Measurements from ENCODE around the gene FOXC1. TPM values are rescaled to one million over a fixed set of nuclear protein-coding genes. Genes with fewer than 3 reads are reported as not detected.

The FOXC1 gene
- total RNA-seq, 4 donors from 2014 or later: 0.75 to 0.96 (median 0.79) TPM

- no peaks in the 10 kb centered on the region for H3K4me1 ChIP-seq
- no peak for TF ChIP-seq EP300 (IDR thresholded peaks at IDR 0.05; ENCODE audit: low read depth)
- TF ChIP-seq POLR2AphosphoS5 (IDR thresholded peaks at IDR 0.05): no peak
- no peak for TF ChIP-seq POLR2A (IDR thresholded peaks at IDR 0.05)
- DNase-seq: no peak
- 74% methylated on average over 19 of the region's 20 CpGs; no CpG with 5 or more reads in 1 of the 2 donors for WGBS, 2 donors (ENCODE audit: low coverage in 1 of 2)
- in situ Hi-C loops (cut with MboI; ENCODE audit: low pct_ligation_motif_present in 1 of 4, low pct_unique_long_range_greater_than_20kb in 1 of 4, low sequenced_read_pairs in 3 of 4) (no loop called here), intact Hi-C loops (cut with DNase I; ENCODE audit: low total_unique reads) (no loop called here)
- H3K27me3 ChIP-seq: no peaks in the 10 kb centered on the region
- no peaks in the 10 kb centered on the region for H3K36me3 ChIP-seq
- H3K27ac ChIP-seq: no peak overlapping the region
- H3K4me3 ChIP-seq: no peak overlapping the region
- H3K9me3 ChIP-seq: no peaks in the 10 kb centered on the region
Measured at GRCh38 chr6:1636971-1637871, 27.5 kb downstream of the FOXC1 start.

GRCh38 chr6:1639430-1639829, 29.7 kb downstream of the FOXC1 start:
- Histone ChIP-seq H3K4me3 (no peak overlapping the region), H3K27ac (no peak overlapping the region), H3K36me3 (no peaks in the 10 kb centered on the region), H3K9me3 (no peaks in the 10 kb centered on the region), H3K27me3 (no peaks in the 10 kb centered on the region), H3K4me1 (no peaks in the 10 kb centered on the region)
- TF ChIP-seq POLR2AphosphoS5 (IDR thresholded peaks at IDR 0.05) (no peak), CTCF (IDR thresholded peaks at IDR 0.05) (no peak), EP300 (IDR thresholded peaks at IDR 0.05; ENCODE audit: low read depth) (no peak), POLR2A (IDR thresholded peaks at IDR 0.05) (no peak)
- intact Hi-C loops (cut with DNase I; ENCODE audit: low total_unique reads) (no loop called here), in situ Hi-C loops (cut with MboI; ENCODE audit: low pct_ligation_motif_present in 1 of 4, low pct_unique_long_range_greater_than_20kb in 1 of 4, low sequenced_read_pairs in 3 of 4) (no loop called here)
- WGBS, 2 donors (ENCODE audit: low coverage in 1 of 2): 86% methylated on average over 9 of the region's 9 CpGs; no CpG with 5 or more reads in 1 of the 2 donors
- DNase-seq: no peak

- Histone ChIP-seq H3K4me3 (no peak overlapping the region), H3K27ac (no peak overlapping the region), H3K4me1 (no peaks in the 10 kb centered on the region), H3K36me3 (no peaks in the 10 kb centered on the region), H3K27me3 (no peaks in the 10 kb centered on the region), H3K9me3 (no peaks in the 10 kb centered on the region)
- WGBS, 2 donors (ENCODE audit: low coverage in 1 of 2): 90 to 94% methylated on average over 2 to 8 of the region's 8 CpGs
- TF ChIP-seq EP300 (IDR thresholded peaks at IDR 0.05; ENCODE audit: low read depth): no peak
- in situ Hi-C loops (cut with MboI; ENCODE audit: low pct_ligation_motif_present in 1 of 4, low pct_unique_long_range_greater_than_20kb in 1 of 4, low sequenced_read_pairs in 3 of 4): no loop called here
- DNase-seq: no peak
- intact Hi-C loops (cut with DNase I; ENCODE audit: low total_unique reads): no loop called here
Measured at GRCh38 chr6:1640476-1640875, 30.8 kb downstream of the FOXC1 start.

GRCh38 chr6:1641343-1641885, 31.7 kb downstream of the FOXC1 start:
- intact Hi-C loops (cut with DNase I; ENCODE audit: low total_unique reads) (no loop called here), in situ Hi-C loops (cut with MboI; ENCODE audit: low pct_ligation_motif_present in 1 of 4, low pct_unique_long_range_greater_than_20kb in 1 of 4, low sequenced_read_pairs in 3 of 4) (no loop called here)
- Histone ChIP-seq H3K27me3 (no peaks in the 10 kb centered on the region), H3K36me3 (no peaks in the 10 kb centered on the region), H3K9me3 (no peaks in the 10 kb centered on the region), H3K27ac (no peak overlapping the region), H3K4me1 (no peaks in the 10 kb centered on the region), H3K4me3 (no peak overlapping the region)
- WGBS, 2 donors (ENCODE audit: low coverage in 1 of 2): 85 to 100% methylated on average over 3 to 12 of the region's 12 CpGs
- DNase-seq: no peak
- TF ChIP-seq POLR2A (IDR thresholded peaks at IDR 0.05) (no peak), EP300 (IDR thresholded peaks at IDR 0.05; ENCODE audit: low read depth) (no peak), POLR2AphosphoS5 (IDR thresholded peaks at IDR 0.05) (no peak), CTCF (IDR thresholded peaks at IDR 0.05) (no peak)

- in situ Hi-C loops (cut with MboI; ENCODE audit: low pct_ligation_motif_present in 1 of 4, low pct_unique_long_range_greater_than_20kb in 1 of 4, low sequenced_read_pairs in 3 of 4): no loop called here
- no peak for DNase-seq
- no peak overlapping the region for H3K4me3 ChIP-seq
- no peaks in the 10 kb centered on the region for H3K36me3 ChIP-seq
- H3K4me1 ChIP-seq: no peaks in the 10 kb centered on the region
- no peak overlapping the region for H3K27ac ChIP-seq
- intact Hi-C loops (cut with DNase I; ENCODE audit: low total_unique reads): no loop called here
- WGBS, 2 donors (ENCODE audit: low coverage in 1 of 2): 80% methylated on average over 7 of the region's 7 CpGs; no CpG with 5 or more reads in 1 of the 2 donors
- no peaks in the 10 kb centered on the region for H3K27me3 ChIP-seq
- TF ChIP-seq POLR2A (IDR thresholded peaks at IDR 0.05): no peak
- no peak for TF ChIP-seq POLR2AphosphoS5 (IDR thresholded peaks at IDR 0.05)
- TF ChIP-seq CTCF (IDR thresholded peaks at IDR 0.05): no peak
- TF ChIP-seq EP300 (IDR thresholded peaks at IDR 0.05; ENCODE audit: low read depth): no peak
- no peaks in the 10 kb centered on the region for H3K9me3 ChIP-seq
Measured at GRCh38 chr6:1643111-1643510, 33.4 kb downstream of the FOXC1 start.

Data from transverse colon (tissue), 4 donors.